OCI-LY1 (cell line): ENCODE data around the gene GABRB3.

Source experiments
- H2AFZ ChIP-seq: fragments of 200-600 bp; sonication (generic), shearing (Covaris generic); 2 replicates; pipeline ENCODE4 v1.6.0; 2014; ENCODE audit warnings: antibody characterized with exemption, mild to moderate bottlenecking, low read length
- H3F3A ChIP-seq: fragments of 200-600 bp; sonication (generic), shearing (Covaris generic); 2 replicates; pipeline ENCODE4 v1.6.0; 2014; ENCODE audit warnings: mild to moderate bottlenecking, antibody characterized with exemption, low read length, moderate library complexity; ENCODE audit not compliant: insufficient read depth
- H3K27ac ChIP-seq: fragments of 200-600 bp; sonication (generic); 2 replicates; pipeline ENCODE4 v1.5.1; 2014; ENCODE audit warnings: low read length, mixed run types, mild to moderate bottlenecking, low read depth; ENCODE audit not compliant: poor library complexity, severe bottlenecking
- H3K27me3 ChIP-seq: fragments of 200-600 bp; sonication (generic); 2 replicates; pipeline ENCODE4 v1.6.0; 2014; ENCODE audit warnings: antibody characterized with exemption, mild to moderate bottlenecking, low read length, moderate library complexity; ENCODE audit not compliant: insufficient read depth
- H3K36me3 ChIP-seq: fragments of 200-600 bp; sonication (generic); 2 replicates; pipeline ENCODE4 v1.6.1; 2014; ENCODE audit warnings: mild to moderate bottlenecking, antibody characterized with exemption, low read length, moderate library complexity, mixed read lengths; ENCODE audit not compliant: insufficient read depth
- H3K4me1 ChIP-seq: fragments of 200-600 bp; sonication (generic); 2 replicates; pipeline ENCODE4 v1.5.1; 2014; ENCODE audit warnings: mild to moderate bottlenecking, low read length, moderate library complexity; ENCODE audit not compliant: insufficient read depth, severe bottlenecking
- H3K4me2 ChIP-seq: fragments of 200-600 bp; sonication (generic), shearing (Covaris generic); 2 replicates; pipeline ENCODE4 v1.6.1; 2014; ENCODE audit warnings: low read length
- H3K4me3 ChIP-seq: fragments of 200-600 bp; sonication (generic); 2 replicates; pipeline ENCODE4 v1.5.1; 2014; ENCODE audit warnings: low read length, low read depth, mild to moderate bottlenecking, mixed read lengths; ENCODE audit not compliant: poor library complexity, severe bottlenecking
- H3K79me2 ChIP-seq: fragments of 200-600 bp; shearing (Covaris generic); 2 replicates; pipeline ENCODE4 v1.6.1; 2016; ENCODE audit warnings: mixed run types, low read length, mixed read lengths; ENCODE audit not compliant: insufficient read depth
- H3K9ac ChIP-seq: fragments of 200-600 bp; sonication (generic), shearing (Covaris generic); 2 replicates; pipeline ENCODE4 v1.6.1; 2014; ENCODE audit warnings: mild to moderate bottlenecking, low read length, mixed read lengths
- H3K9me2 ChIP-seq: fragments of 200-600 bp; sonication (generic), shearing (Covaris generic); 2 replicates; pipeline ENCODE4 v1.6.1; 2014; ENCODE audit warnings: low read depth, mild to moderate bottlenecking, low read length, mixed read lengths
- H3K9me3 ChIP-seq: fragments of 200-600 bp; shearing (Covaris generic); 2 replicates; pipeline ENCODE4 v1.6.1; 2014; ENCODE audit warnings: low read length, mixed read lengths
- H4K20me1 ChIP-seq: fragments of 200-600 bp; sonication (generic), shearing (Covaris generic); 2 replicates; pipeline ENCODE4 v1.6.0; 2016; ENCODE audit warnings: mild to moderate bottlenecking, low read length; ENCODE audit not compliant: insufficient read depth
- EZH2 ChIP-seq: fragments of 200-600 bp; sonication (generic), shearing (Covaris generic); IDR thresholded peaks from 2 replicates; pipeline ENCODE4 v1.8.0; 2017; ENCODE audit warnings: borderline replicate concordance, mixed run types, mild to moderate bottlenecking, antibody characterized with exemption, low read length, moderate library complexity, mixed read lengths
- TF ChIP-seq, protein P1 (sequence below): fragments of 200-600 bp; sonication (generic), shearing (Covaris generic); IDR thresholded peaks from 2 replicates; pipeline ENCODE4 v1.5.1; 2017; ENCODE audit warnings: mild to moderate bottlenecking, antibody characterized with exemption, low read length, moderate library complexity, mixed read lengths

GABRB3 gene

GRCh38 chr15:26640601-26641000 lies 132.3 kb downstream of the GABRB3 start:
- Histone ChIP-seq H4K20me1 (no peaks in the 10 kb centered on the region), H3K36me3 (no peaks in the 10 kb centered on the region), H3K79me2 (no peaks in the 10 kb centered on the region), H3K4me1 (no peaks in the 10 kb centered on the region), H3K27ac (no peak overlapping the region), H3K9me2 (no peaks in the 10 kb centered on the region), H3K9me3 (no peaks in the 10 kb centered on the region), H2AFZ (no peak overlapping the region), H3K4me3 (no peak overlapping the region), H3F3A (no peaks in the 10 kb centered on the region), H3K27me3 (no peaks in the 10 kb centered on the region), H3K9ac (no peak overlapping the region), H3K4me2 (no peak overlapping the region)
- TF ChIP-seq EZH2: no peak

GRCh38 chr15:26639966-26640365 lies 132.9 kb downstream of the GABRB3 start:
- Histone ChIP-seq H3K4me3 (no peak overlapping the region), H3K4me1 (no peaks in the 10 kb centered on the region), H3K9me3 (no peaks in the 10 kb centered on the region), H4K20me1 (no peaks in the 10 kb centered on the region), H3K79me2 (no peaks in the 10 kb centered on the region), H3K9me2 (no peaks in the 10 kb centered on the region), H3K4me2 (no peak overlapping the region), H3K36me3 (no peaks in the 10 kb centered on the region), H3K27me3 (no peaks in the 10 kb centered on the region), H3F3A (no peaks in the 10 kb centered on the region), H2AFZ (no peak overlapping the region), H3K27ac (no peak overlapping the region), H3K9ac (no peak overlapping the region)
- TF ChIP-seq, protein P1, sequence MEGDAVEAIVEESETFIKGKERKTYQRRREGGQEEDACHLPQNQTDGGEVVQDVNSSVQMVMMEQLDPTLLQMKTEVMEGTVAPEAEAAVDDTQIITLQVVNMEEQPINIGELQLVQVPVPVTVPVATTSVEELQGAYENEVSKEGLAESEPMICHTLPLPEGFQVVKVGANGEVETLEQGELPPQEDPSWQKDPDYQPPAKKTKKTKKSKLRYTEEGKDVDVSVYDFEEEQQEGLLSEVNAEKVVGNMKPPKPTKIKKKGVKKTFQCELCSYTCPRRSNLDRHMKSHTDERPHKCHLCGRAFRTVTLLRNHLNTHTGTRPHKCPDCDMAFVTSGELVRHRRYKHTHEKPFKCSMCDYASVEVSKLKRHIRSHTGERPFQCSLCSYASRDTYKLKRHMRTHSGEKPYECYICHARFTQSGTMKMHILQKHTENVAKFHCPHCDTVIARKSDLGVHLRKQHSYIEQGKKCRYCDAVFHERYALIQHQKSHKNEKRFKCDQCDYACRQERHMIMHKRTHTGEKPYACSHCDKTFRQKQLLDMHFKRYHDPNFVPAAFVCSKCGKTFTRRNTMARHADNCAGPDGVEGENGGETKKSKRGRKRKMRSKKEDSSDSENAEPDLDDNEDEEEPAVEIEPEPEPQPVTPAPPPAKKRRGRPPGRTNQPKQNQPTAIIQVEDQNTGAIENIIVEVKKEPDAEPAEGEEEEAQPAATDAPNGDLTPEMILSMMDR: no peak
- no peak for TF ChIP-seq EZH2

GRCh38 chr15:26635614-26636013 lies 137.3 kb downstream of the GABRB3 start:
- Histone ChIP-seq H3K4me2 (no peak overlapping the region), H3K9ac (no peak overlapping the region), H3K36me3 (no peaks in the 10 kb centered on the region), H3K27me3 (no peaks in the 10 kb centered on the region), H3K4me1 (no peaks in the 10 kb centered on the region), H3K27ac (no peak overlapping the region), H3K9me3 (no peaks in the 10 kb centered on the region), H3K4me3 (no peak overlapping the region), H3F3A (no peaks in the 10 kb centered on the region), H3K79me2 (no peaks in the 10 kb centered on the region), H2AFZ (no peak overlapping the region), H4K20me1 (no peaks in the 10 kb centered on the region), H3K9me2 (no peaks in the 10 kb centered on the region)
- TF ChIP-seq, protein P1: no peak
- no peak for TF ChIP-seq EZH2

- Histone ChIP-seq H3K4me3 (no peak overlapping the region), H3K4me2 (no peak overlapping the region), H4K20me1 (no peaks in the 10 kb centered on the region), H3K4me1 (no peaks in the 10 kb centered on the region), H3K27me3 (no peaks in the 10 kb centered on the region), H3K36me3 (no peaks in the 10 kb centered on the region), H3K9ac (no peak overlapping the region), H3K27ac (no peak overlapping the region), H3K79me2 (no peaks in the 10 kb centered on the region), H3K9me2 (no peaks in the 10 kb centered on the region), H3K9me3 (no peaks in the 10 kb centered on the region), H2AFZ (no peak overlapping the region), H3F3A (no peaks in the 10 kb centered on the region)
- TF ChIP-seq, protein P1: no peak
- no peak for TF ChIP-seq EZH2
Observed at GRCh38 chr15:26635105-26635504, 137.8 kb downstream of the GABRB3 start.
